A673 (cell line): ENCODE measurements around the gene JOSD2. TPM values are rescaled to one million over a fixed set of nuclear protein-coding genes. Genes with fewer than 3 reads are reported as not detected.
"Not testable (repeated sequence)": the region's sequence is repeated elsewhere in the genome, so short reads cannot be mapped to it uniquely, and the experiment has no call there.

Experiments
- BruUV-seq: library from RNA; stranded (reverse); fragments of 400-500 nt; replicated peaks from 2 replicates; lab custom pipeline; 2021; lab: Mats Ljungman, UMichigan
- CTCF ChIA-PET: fragments of 300-600 bp; sonication (Branson Sonifier 250); formaldehyde crosslinking; loops from one replicate; lab custom pipeline; 2022; ENCODE audit warnings: antibody characterized with exemption; lab: Charles Lee
- POLR2A ChIA-PET: fragments of 300-600 bp; sonication (Branson Sonifier 250); formaldehyde crosslinking; loops from one replicate; lab custom pipeline; 2022; ENCODE audit warnings: antibody characterized with exemption; ENCODE audit not compliant: low non-redundant PET; lab: Charles Lee
- DNase-seq: peaks from one replicate; pipeline ENCODE4 v3.0.0-alpha.2; 2015; ENCODE audit warnings: low spot score
- H3K27ac ChIP-seq: fragments of 200-600 bp; sonication (generic); 2 replicates; pipeline ENCODE4 v1.5.1; 2016; ENCODE audit warnings: mixed run types, low read depth, mild to moderate bottlenecking, mixed read lengths, antibody characterized with exemption, low read length; ENCODE audit not compliant: poor library complexity, severe bottlenecking
- H3K27me3 ChIP-seq: fragments of 200-600 bp; sonication (generic); replicated peaks from 2 replicates; pipeline ENCODE4 v1.6.1; 2017; ENCODE audit warnings: mixed run types, low read depth, mild to moderate bottlenecking, mixed read lengths, antibody characterized with exemption, low read length; ENCODE audit not compliant: insufficient read depth, poor library complexity
- H3K36me3 ChIP-seq: fragments of 200-600 bp; sonication (generic); 2 replicates; pipeline ENCODE4 v1.6.1; 2016; ENCODE audit warnings: mixed run types, mild to moderate bottlenecking, mixed read lengths, antibody characterized with exemption, low read length; ENCODE audit not compliant: insufficient read depth, poor library complexity, severe bottlenecking
- H3K4me1 ChIP-seq: fragments of 200-600 bp; sonication (generic); 2 replicates; pipeline ENCODE4 v1.6.1; 2017; ENCODE audit warnings: mixed run types, mild to moderate bottlenecking, mixed read lengths, antibody characterized with exemption, low read length; ENCODE audit not compliant: insufficient read depth, poor library complexity, severe bottlenecking
- H3K4me3 ChIP-seq: fragments of 200-600 bp; sonication (generic); 2 replicates; pipeline ENCODE4 v1.5.1; 2016; ENCODE audit warnings: low read depth, mixed run types, mild to moderate bottlenecking, mixed read lengths, low read length; ENCODE audit not compliant: poor library complexity, severe bottlenecking
- H3K9me3 ChIP-seq: fragments of 200-600 bp; sonication (generic); 2 replicates; pipeline ENCODE4 v1.6.1; 2016; ENCODE audit warnings: mixed run types, low read depth, mild to moderate bottlenecking, mixed read lengths, antibody characterized with exemption, low read length; ENCODE audit not compliant: poor library complexity, severe bottlenecking
- EZH2 ChIP-seq: fragments of 200-600 bp; sonication (generic); IDR thresholded peaks from 2 replicates; pipeline ENCODE4 v1.6.1; 2017; ENCODE audit warnings: borderline replicate concordance, low read depth, mild to moderate bottlenecking, mixed read lengths, antibody characterized with exemption, low read length; ENCODE audit not compliant: poor library complexity, severe bottlenecking
- intact Hi-C: fragments of 100-400 bp; cut with micrococcal nuclease; formaldehyde crosslinking; loops from one replicate; pipeline ENCODE4 v1.10.0; 2022; ENCODE audit not compliant: unreplicated experiment
- total RNA-seq: library from RNA; stranded (reverse); gene quantifications from 2 replicates; pipeline ENCODE4 v1.2.3, GENCODE V29; 2021
- TF ChIP-seq, protein P1 (sequence below): fragments of 300-800, 200-600 bp; sonication (generic); conservative IDR thresholded peaks from 2 replicates; pipeline ENCODE4 v1.5.1; 2017; ENCODE audit warnings: low read depth, mild to moderate bottlenecking, antibody characterized with exemption, low read length, moderate library complexity, mixed read lengths

JOSD2 gene
- total RNA-seq, 1 experiment from 2014 or later: 26.8 TPM

GRCh38 chr19:50534478-50534877, 23.5 kb upstream of the JOSD2 start:
- Histone ChIP-seq H3K36me3 (no peaks in the 10 kb centered on the region), H3K4me3 (no peak overlapping the region), H3K27ac (no peak overlapping the region), H3K4me1 (no peaks in the 10 kb centered on the region), H3K27me3 (no peaks in the 10 kb centered on the region), H3K9me3 (peaks cover 14% of the 10 kb centered on the region)
- no TSS peak for BruUV-seq
- DNase-seq: no peak
- ChIA-PET CTCF (no interaction called here), POLR2A (no interaction called here)
- TF ChIP-seq, protein P1, sequence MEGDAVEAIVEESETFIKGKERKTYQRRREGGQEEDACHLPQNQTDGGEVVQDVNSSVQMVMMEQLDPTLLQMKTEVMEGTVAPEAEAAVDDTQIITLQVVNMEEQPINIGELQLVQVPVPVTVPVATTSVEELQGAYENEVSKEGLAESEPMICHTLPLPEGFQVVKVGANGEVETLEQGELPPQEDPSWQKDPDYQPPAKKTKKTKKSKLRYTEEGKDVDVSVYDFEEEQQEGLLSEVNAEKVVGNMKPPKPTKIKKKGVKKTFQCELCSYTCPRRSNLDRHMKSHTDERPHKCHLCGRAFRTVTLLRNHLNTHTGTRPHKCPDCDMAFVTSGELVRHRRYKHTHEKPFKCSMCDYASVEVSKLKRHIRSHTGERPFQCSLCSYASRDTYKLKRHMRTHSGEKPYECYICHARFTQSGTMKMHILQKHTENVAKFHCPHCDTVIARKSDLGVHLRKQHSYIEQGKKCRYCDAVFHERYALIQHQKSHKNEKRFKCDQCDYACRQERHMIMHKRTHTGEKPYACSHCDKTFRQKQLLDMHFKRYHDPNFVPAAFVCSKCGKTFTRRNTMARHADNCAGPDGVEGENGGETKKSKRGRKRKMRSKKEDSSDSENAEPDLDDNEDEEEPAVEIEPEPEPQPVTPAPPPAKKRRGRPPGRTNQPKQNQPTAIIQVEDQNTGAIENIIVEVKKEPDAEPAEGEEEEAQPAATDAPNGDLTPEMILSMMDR: no peak
- no peak for TF ChIP-seq EZH2
- intact Hi-C loops: no loop called here

DNA sequence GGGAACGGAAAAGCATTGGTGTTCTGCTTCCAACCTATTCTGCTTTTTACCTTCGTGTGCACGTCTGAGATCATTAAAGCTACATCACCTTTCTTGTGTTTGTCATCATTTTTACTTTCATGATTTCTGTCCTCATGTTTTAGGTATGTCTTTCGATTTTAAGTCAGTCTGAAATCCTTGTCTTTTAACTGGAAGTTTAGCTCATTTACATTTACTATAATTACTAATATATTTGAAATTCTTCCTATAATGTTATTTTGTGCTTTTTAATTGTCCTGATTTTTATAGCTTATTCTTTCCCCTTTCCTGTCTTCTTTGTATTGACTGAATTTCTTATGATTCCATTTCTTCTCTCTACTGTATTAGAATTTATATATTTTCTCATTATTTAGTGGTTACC, 22.0 kb upstream of the JOSD2 start:
- no TSS peak for BruUV-seq
- ChIA-PET CTCF (no interaction called here), POLR2A (interaction anchor here (0.7 kb wide), 1 partner anchor 11 kb away, joined by 4 read pairs; no protein-coding TSS in a partner anchor)
- H3K9me3 ChIP-seq: peaks cover 14% of the 10 kb centered on the region
- DNase-seq: no peak
- intact Hi-C loops: no loop called here
- no peak overlapping the region for H3K4me3 ChIP-seq
- no peaks in the 10 kb centered on the region for H3K36me3 ChIP-seq
- TF ChIP-seq, protein P1: no peak
- no peak for TF ChIP-seq EZH2
- H3K27ac ChIP-seq: no peak overlapping the region
- H3K27me3 ChIP-seq: no peaks in the 10 kb centered on the region
- no peaks in the 10 kb centered on the region for H3K4me1 ChIP-seq

DNA sequence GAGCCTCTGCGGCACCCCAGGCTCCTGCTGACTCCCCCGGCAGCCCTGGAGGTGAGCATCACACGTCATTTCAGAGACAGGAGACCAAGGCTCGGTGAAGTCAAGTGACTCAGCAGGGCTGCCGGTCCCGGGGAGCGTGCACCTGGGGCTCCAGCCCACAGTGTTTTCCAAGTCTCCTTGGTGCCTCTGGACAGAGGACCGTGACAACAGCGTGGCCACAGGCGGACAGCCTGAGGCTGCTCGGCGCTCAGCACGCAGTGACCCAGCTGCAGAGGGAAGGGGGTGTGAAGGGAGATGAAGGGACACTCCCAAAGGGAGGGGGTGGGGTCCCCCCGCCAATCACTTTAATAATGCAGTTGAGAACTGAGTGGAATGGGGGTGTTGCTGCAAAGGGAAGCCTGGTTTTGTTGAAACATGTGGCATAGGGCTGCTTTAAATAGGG, 20.2 kb upstream of the JOSD2 start:
- POLR2A ChIA-PET: no interaction called here
- TF ChIP-seq, protein P1: no peak
- no peak for TF ChIP-seq EZH2

GRCh38 chr19:50528052-50528451, 17.1 kb upstream of the JOSD2 start:
- intact Hi-C loops, H3K27ac ChIP-seq, POLR2A ChIA-PET, H3K36me3 ChIP-seq, H3K9me3 ChIP-seq, BruUV-seq, DNase-seq, H3K4me1 ChIP-seq, H3K4me3 ChIP-seq, H3K27me3 ChIP-seq: not testable (repeated sequence)
- CTCF ChIA-PET: interaction anchor here (1.4 kb wide), 1 partner anchor 10 kb away, joined by 6 read pairs; no protein-coding TSS in a partner anchor

More for the DNA sequence above, 20.2 kb upstream of the JOSD2 start:
- CTCF ChIA-PET: no interaction called here
- Histone ChIP-seq H3K4me3 (no peak overlapping the region), H3K27me3 (no peaks in the 10 kb centered on the region), H3K27ac (no peak overlapping the region), H3K4me1 (no peaks in the 10 kb centered on the region), H3K36me3 (no peaks in the 10 kb centered on the region), H3K9me3 (peaks cover 14% of the 10 kb centered on the region)
- intact Hi-C loops: no loop called here
- no TSS peak for BruUV-seq
- DNase-seq: no peak
